ENCODE data around the gene SLC7A14.
A peak's percentile ranks its signal among the peaks of the same experiment; 100 is the strongest.

The SLC7A14 gene

DNA sequence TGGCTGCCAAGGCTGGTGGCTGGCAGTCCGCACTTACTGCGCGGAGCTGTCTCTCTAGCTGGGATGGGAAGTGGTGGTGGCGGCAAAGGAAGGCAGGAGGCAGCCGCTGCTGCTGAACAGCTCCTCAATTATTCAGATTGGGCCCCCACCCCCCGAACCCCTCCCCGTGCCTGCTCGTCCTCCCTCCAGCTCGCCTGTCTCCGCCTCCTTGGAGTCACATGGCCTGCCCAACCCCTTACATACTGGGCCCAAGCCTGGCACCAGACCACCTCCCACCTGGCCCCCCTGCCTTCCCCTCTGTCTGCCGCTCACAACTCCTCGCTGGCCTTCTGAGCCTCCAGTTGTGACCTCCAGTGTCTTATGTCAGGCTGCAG is at the start of gene SLC7A14:
TSS of gene SLC7A14 (minus strand) at position 139 of the 374 bp plus-strand sequence. CDS start 59,139 bp downstream, outside the sequence.
- Histone ChIP-seq H3K4me1 (ENCODE audit: control insufficient read depth, insufficient read depth, low read length) (peaks cover 3% of the 10 kb centered on the region), H3K27me3 (ENCODE audit: control insufficient read depth in 1 of 2, insufficient read depth in 2 of 2, low read length in 2 of 2) (peaks cover 19 to 33% of the 10 kb centered on the region in 2 donors), H3K4me3 (ENCODE audit: low read length in 2 of 2) (peak within 1 kb of the TSS in 1 of 2 donors; percentile 9), H3K9me3 (ENCODE audit: control insufficient read depth in 2 of 2, low read length in 2 of 2) (no peaks in the 10 kb centered on the region), H3K9ac (ENCODE audit: low read length in 2 of 2) (no peak within 1 kb of the TSS), H3K27ac (ENCODE audit: low read length) (no peak within 1 kb of the TSS), H3K36me3 (ENCODE audit: control insufficient read depth in 2 of 2, insufficient read depth in 2 of 2, low read length in 2 of 2) (no peaks in the 10 kb centered on the region)

DNA sequence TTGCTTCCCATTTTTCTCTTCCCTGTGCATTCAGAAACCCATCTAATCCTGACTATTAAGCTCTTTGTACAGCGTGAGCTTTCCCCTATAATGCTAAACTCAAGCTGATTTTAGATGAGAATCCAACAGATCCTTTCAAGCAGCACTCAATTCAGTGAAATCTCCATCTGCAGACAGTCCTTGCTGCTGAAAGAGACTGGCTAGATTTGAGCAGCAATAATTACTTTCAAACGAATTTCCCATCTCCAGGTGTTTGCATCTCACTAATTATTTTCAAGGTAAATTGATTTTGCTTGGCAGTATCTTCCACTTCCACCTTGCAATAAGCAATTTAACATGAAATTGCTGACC is 49.5 kb upstream of the SLC7A14 start:
- H3K9ac ChIP-seq (ENCODE audit: low read length in 2 of 2), result no peak overlapping the region
- no peaks in the 10 kb centered on the region for H3K36me3 ChIP-seq (ENCODE audit: control insufficient read depth in 2 of 2, insufficient read depth in 2 of 2, low read length in 2 of 2)
- H3K9me3 ChIP-seq (ENCODE audit: control insufficient read depth in 2 of 2, low read length in 2 of 2), result no peaks in the 10 kb centered on the region
- H3K4me1 ChIP-seq (ENCODE audit: control insufficient read depth, insufficient read depth, low read length), result no peaks in the 10 kb centered on the region
- H3K27ac ChIP-seq (ENCODE audit: low read length), result no peak overlapping the region
- H3K27me3 ChIP-seq (ENCODE audit: control insufficient read depth in 1 of 2, insufficient read depth in 2 of 2, low read length in 2 of 2), result no peaks in the 10 kb centered on the region
- H3K4me3 ChIP-seq (ENCODE audit: low read length in 2 of 2), result no peak overlapping the region

DNA sequence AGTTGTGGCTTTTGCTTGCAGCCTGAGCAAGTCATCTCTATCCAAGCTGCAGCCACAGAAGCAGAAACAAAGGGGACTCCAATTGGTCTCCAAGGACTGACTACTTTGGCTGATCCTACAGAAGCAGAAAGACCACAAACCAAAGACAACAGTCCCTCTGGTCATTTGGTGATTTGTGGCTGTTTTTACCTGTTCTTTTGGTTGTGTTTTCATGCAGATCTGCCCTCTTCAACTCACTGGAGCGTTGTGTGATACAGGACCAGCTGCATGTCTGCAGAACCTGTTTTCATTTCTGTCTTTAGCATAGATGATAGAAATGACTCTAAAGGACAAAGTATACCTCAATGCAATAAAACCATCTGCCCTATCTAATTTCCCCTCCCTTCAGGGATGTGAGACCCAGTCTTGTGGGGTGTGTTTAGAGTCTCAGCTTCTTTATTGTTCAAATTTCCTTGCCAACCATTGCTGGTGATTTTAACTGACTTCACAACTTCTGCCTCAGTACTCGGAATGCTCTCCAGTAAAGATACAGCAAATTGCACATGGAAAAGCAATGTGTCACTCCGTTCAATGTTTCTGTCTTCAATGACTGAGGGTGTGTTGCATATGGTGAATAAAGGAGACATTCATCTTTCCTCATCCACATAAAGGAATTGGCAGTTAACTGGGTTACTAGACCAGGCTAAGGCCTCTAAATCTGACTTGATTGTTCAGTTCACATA is 48.9 kb upstream of the SLC7A14 start:
- Histone ChIP-seq H3K9me3 (ENCODE audit: control insufficient read depth in 2 of 2, low read length in 2 of 2) (no peaks in the 10 kb centered on the region), H3K4me3 (ENCODE audit: low read length in 2 of 2) (no peak overlapping the region), H3K4me1 (ENCODE audit: control insufficient read depth, insufficient read depth, low read length) (no peaks in the 10 kb centered on the region), H3K27me3 (ENCODE audit: control insufficient read depth in 1 of 2, insufficient read depth in 2 of 2, low read length in 2 of 2) (no peaks in the 10 kb centered on the region), H3K9ac (ENCODE audit: low read length in 2 of 2) (no peak overlapping the region), H3K27ac (ENCODE audit: low read length) (no peak overlapping the region), H3K36me3 (ENCODE audit: control insufficient read depth in 2 of 2, insufficient read depth in 2 of 2, low read length in 2 of 2) (no peaks in the 10 kb centered on the region)

DNA sequence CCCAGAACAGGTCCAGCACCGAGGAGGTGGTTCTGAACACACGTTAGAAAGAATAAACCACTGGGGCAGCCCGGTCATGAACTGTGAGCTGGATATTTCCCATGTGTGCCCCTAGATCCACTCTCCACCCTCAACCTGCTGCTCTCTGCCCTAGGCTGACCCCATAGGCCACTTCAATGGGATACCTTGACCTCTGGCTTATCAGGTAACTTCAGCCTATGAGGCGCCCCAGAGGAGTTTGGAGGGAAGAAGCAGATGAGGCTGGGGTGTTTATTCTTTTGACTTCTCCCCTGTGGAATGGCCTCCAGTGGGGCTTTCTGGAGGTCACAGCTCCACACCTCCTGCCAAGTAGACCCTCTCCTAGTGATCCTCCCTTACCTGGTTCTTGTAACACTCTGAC is 47.7 kb upstream of the SLC7A14 start:
- Histone ChIP-seq H3K4me1 (ENCODE audit: control insufficient read depth, insufficient read depth, low read length) (no peaks in the 10 kb centered on the region), H3K27ac (ENCODE audit: low read length) (no peak overlapping the region), H3K9me3 (ENCODE audit: control insufficient read depth in 2 of 2, low read length in 2 of 2) (no peaks in the 10 kb centered on the region), H3K36me3 (ENCODE audit: control insufficient read depth in 2 of 2, insufficient read depth in 2 of 2, low read length in 2 of 2) (no peaks in the 10 kb centered on the region), H3K4me3 (ENCODE audit: low read length in 2 of 2) (no peak overlapping the region), H3K9ac (ENCODE audit: low read length in 2 of 2) (no peak overlapping the region), H3K27me3 (ENCODE audit: control insufficient read depth in 1 of 2, insufficient read depth in 2 of 2, low read length in 2 of 2) (no peaks in the 10 kb centered on the region)

DNA sequence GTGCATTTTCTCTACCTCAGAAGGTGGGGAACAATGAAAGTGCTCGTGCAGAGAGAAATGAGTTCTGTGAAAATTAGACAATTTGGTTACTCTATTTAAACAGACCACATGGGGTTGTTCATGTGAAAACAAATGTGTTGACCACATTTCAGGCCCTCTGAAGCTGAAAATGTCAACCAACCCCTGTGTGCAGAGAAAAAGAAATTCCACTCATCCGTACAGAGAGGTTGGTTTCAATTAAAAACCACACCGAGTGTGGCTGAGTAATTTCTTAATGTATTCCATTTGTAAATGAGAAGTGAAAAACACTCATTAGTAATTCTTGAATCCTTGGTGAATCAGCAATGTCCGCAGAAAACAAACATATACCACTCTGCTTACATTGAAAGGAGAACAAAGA is 46.9 kb upstream of the SLC7A14 start:
- Histone ChIP-seq H3K9ac (ENCODE audit: low read length in 2 of 2) (no peak overlapping the region), H3K27me3 (ENCODE audit: control insufficient read depth in 1 of 2, insufficient read depth in 2 of 2, low read length in 2 of 2) (no peaks in the 10 kb centered on the region), H3K4me1 (ENCODE audit: control insufficient read depth, insufficient read depth, low read length) (no peaks in the 10 kb centered on the region), H3K4me3 (ENCODE audit: low read length in 2 of 2) (no peak overlapping the region), H3K9me3 (ENCODE audit: control insufficient read depth in 2 of 2, low read length in 2 of 2) (no peaks in the 10 kb centered on the region), H3K27ac (ENCODE audit: low read length) (no peak overlapping the region), H3K36me3 (ENCODE audit: control insufficient read depth in 2 of 2, insufficient read depth in 2 of 2, low read length in 2 of 2) (no peaks in the 10 kb centered on the region)

DNA sequence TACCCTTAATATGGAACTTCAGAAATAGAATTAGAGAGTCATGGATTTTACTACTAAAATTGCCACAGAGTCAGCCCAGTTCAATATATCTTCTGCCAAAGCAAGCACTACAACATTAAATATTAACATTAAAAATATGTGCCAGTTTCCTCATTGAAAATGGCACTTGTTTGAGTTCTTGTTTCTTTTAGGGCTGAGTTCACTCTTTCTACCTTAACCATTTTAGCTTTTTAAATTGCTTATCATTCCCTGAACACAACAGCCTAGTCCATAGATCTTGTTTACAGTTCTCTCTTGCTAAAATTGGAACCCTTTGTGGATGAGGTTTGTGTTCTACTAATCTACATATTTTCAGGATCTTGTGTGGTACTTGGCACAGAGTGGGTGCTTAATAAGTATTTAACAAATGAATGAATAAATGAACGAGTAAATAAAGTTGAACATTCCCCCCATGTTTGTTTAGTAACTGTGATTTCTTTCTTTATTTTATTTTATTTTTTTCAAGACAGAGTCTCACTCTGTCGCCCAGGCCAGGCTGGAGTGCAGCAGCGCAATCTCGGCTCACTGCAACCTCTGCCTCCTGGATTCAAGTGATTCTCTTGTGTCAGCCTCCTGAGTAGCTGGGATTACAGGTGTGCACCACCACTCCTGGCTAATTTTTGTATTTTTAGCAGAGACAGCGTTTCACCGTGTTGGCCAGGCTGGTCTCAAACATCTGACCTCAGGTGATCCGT is 46.0 kb upstream of the SLC7A14 start:
- H3K9ac ChIP-seq (ENCODE audit: low read length in 2 of 2), result no peak overlapping the region
- no peaks in the 10 kb centered on the region for H3K27me3 ChIP-seq (ENCODE audit: control insufficient read depth in 1 of 2, insufficient read depth in 2 of 2, low read length in 2 of 2)
- no peaks in the 10 kb centered on the region for H3K9me3 ChIP-seq (ENCODE audit: control insufficient read depth in 2 of 2, low read length in 2 of 2)
- no peak overlapping the region for H3K27ac ChIP-seq (ENCODE audit: low read length)
- H3K4me3 ChIP-seq (ENCODE audit: low read length in 2 of 2), result no peak overlapping the region
- H3K36me3 ChIP-seq (ENCODE audit: control insufficient read depth in 2 of 2, insufficient read depth in 2 of 2, low read length in 2 of 2), result no peaks in the 10 kb centered on the region
- H3K4me1 ChIP-seq (ENCODE audit: control insufficient read depth, insufficient read depth, low read length), result no peaks in the 10 kb centered on the region

DNA sequence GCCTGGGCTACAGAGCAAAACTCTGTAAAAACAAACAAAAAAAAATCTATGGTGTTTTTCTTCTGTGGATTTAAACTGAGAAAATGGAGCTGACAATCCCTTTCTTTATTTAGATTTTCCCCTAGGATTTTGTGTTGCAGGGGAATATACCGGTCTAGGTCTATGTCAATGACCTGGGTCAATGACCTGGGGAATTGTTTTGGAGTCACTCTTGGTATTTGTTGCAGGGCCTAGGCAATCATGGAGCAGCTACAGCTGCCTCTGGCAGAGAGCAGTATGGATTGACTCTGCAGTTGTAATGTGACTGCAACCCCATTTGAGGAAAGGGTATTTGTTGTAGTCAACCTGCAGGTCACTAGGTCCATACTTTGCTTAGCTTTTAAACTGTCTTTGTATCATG is 37.6 kb upstream of the SLC7A14 start:
- Histone ChIP-seq H3K27ac (ENCODE audit: low read length) (no peak overlapping the region), H3K4me1 (ENCODE audit: control insufficient read depth, insufficient read depth, low read length) (peaks cover 12% of the 10 kb centered on the region), H3K9me3 (ENCODE audit: control insufficient read depth in 2 of 2, low read length in 2 of 2) (no peaks in the 10 kb centered on the region), H3K27me3 (ENCODE audit: control insufficient read depth in 1 of 2, insufficient read depth in 2 of 2, low read length in 2 of 2) (no peaks in the 10 kb centered on the region), H3K36me3 (ENCODE audit: control insufficient read depth in 2 of 2, insufficient read depth in 2 of 2, low read length in 2 of 2) (no peaks in the 10 kb centered on the region), H3K4me3 (ENCODE audit: low read length in 2 of 2) (no peak overlapping the region), H3K9ac (ENCODE audit: low read length in 2 of 2) (no peak overlapping the region)

DNA sequence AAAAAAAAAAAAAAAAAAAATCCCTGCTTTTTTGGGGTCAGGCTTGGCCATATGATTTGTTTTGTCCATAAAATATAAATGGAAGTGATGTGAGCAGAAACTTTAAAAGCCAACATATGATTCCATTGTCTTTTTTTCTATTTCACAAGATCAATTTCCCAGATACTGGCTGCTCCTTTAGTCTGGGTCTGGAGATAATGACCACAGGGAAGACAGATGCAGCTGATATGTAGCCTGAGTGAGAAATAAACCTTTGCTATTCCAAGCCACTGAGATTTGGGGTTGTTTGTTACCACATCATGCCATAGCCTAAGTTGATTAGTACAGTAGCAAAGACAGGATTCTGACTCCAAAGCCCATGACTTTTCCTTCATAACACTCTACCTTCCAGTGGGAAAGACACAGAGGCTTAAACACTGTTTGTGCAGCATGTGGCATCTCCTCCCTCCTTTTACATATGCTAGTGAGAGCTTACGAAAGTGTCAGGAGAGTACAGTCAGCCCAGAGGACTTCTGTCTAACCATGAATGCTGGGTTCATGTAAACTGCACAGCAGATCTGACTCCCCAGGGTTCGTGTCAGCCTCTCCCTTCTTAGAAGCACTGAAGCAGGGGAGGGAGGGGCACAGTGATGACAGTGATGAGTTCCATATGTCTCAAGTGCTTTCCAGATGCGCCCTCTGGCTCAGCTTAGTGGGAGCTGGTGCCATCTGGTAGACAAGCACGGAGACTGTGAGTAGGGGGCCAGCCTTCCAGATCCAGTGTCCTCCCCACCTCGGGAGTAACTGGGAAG is 36.7 kb upstream of the SLC7A14 start:
- Histone ChIP-seq H3K4me3 (ENCODE audit: low read length in 2 of 2) (no peak overlapping the region), H3K36me3 (ENCODE audit: control insufficient read depth in 2 of 2, insufficient read depth in 2 of 2, low read length in 2 of 2) (no peaks in the 10 kb centered on the region), H3K4me1 (ENCODE audit: control insufficient read depth, insufficient read depth, low read length) (peaks cover 12% of the 10 kb centered on the region), H3K9me3 (ENCODE audit: control insufficient read depth in 2 of 2, low read length in 2 of 2) (no peaks in the 10 kb centered on the region), H3K9ac (ENCODE audit: low read length in 2 of 2) (no peak overlapping the region), H3K27ac (ENCODE audit: low read length) (no peak overlapping the region), H3K27me3 (ENCODE audit: control insufficient read depth in 1 of 2, insufficient read depth in 2 of 2, low read length in 2 of 2) (no peaks in the 10 kb centered on the region)

DNA sequence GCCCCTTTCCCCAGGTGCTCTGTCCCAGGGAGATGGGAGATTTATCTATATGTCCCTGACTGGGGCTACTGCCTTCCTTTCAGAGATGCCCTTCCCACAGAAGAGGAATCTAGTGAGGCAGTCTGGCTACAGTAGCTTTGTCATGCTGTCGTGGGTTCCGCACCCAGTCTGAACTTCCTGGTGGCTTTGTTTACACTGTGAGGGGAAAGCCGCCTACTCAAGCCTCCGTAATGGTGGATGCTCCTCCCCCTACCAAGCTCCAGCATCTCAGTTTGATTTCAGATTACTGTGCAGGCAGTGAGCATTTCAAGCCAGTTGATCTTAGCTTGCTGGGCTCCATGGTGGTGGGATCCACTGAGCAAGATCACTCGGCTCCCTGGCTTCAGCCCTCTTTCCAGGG is 35.4 kb upstream of the SLC7A14 start:
- Histone ChIP-seq H3K4me3 (ENCODE audit: low read length in 2 of 2) (no peak overlapping the region), H3K4me1 (ENCODE audit: control insufficient read depth, insufficient read depth, low read length) (peaks cover 12% of the 10 kb centered on the region), H3K27me3 (ENCODE audit: control insufficient read depth in 1 of 2, insufficient read depth in 2 of 2, low read length in 2 of 2) (no peaks in the 10 kb centered on the region), H3K9ac (ENCODE audit: low read length in 2 of 2) (no peak overlapping the region), H3K9me3 (ENCODE audit: control insufficient read depth in 2 of 2, low read length in 2 of 2) (peaks cover 0 to 2% of the 10 kb centered on the region in 2 donors), H3K27ac (ENCODE audit: low read length) (no peak overlapping the region), H3K36me3 (ENCODE audit: control insufficient read depth in 2 of 2, insufficient read depth in 2 of 2, low read length in 2 of 2) (no peaks in the 10 kb centered on the region)

DNA sequence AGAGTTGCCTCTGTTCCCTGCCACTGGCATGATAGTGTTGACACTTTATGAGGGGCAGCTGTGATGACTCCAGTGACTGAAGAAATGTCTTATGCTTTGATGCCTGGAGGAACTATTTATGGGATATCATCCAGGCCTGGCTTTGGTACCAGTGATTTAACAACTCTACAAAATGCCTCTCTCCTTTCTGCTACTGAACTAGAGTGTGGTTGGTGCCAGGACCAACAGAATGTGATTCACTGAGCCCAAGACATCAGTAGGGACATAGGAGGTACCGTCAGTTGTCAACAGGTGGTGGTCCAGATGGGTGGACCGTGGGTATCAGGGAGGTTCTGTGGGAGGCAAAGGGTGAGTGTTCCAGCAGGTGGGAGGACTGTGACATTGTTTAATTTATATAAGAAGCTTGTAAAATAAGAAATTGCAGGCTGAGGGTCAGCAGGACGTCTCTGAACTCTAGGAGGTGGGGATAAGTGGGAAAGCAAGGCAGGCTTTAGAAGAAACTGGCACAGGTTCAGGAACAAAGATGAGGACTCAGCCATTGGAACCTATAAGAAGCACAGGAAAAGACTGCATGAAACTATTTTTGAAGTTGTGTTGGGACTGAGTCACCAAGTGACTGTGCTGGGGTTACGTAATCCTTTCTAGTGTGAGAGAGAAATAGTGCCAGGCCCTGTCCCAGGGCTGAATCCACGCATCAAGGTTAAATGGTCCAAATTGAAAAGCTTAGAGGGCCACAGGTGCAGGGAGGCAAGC is 28.5 kb upstream of the SLC7A14 start:
- peaks cover 0 to 2% of the 10 kb centered on the region in 2 donors for H3K9me3 ChIP-seq (ENCODE audit: control insufficient read depth in 2 of 2, low read length in 2 of 2)
- peaks cover 3% of the 10 kb centered on the region for H3K4me1 ChIP-seq (ENCODE audit: control insufficient read depth, insufficient read depth, low read length)
- no peak overlapping the region for H3K27ac ChIP-seq (ENCODE audit: low read length)

More for the DNA sequence above, 28.5 kb upstream of the SLC7A14 start:
- no peaks in the 10 kb centered on the region for H3K27me3 ChIP-seq (ENCODE audit: control insufficient read depth in 1 of 2, insufficient read depth in 2 of 2, low read length in 2 of 2)
- no peak overlapping the region for H3K4me3 ChIP-seq (ENCODE audit: low read length in 2 of 2)
- H3K9ac ChIP-seq (ENCODE audit: low read length in 2 of 2), result no peak overlapping the region
- no peaks in the 10 kb centered on the region for H3K36me3 ChIP-seq (ENCODE audit: control insufficient read depth in 2 of 2, insufficient read depth in 2 of 2, low read length in 2 of 2)
